ENCODE data around the gene ATP6V1F.

DNA sequence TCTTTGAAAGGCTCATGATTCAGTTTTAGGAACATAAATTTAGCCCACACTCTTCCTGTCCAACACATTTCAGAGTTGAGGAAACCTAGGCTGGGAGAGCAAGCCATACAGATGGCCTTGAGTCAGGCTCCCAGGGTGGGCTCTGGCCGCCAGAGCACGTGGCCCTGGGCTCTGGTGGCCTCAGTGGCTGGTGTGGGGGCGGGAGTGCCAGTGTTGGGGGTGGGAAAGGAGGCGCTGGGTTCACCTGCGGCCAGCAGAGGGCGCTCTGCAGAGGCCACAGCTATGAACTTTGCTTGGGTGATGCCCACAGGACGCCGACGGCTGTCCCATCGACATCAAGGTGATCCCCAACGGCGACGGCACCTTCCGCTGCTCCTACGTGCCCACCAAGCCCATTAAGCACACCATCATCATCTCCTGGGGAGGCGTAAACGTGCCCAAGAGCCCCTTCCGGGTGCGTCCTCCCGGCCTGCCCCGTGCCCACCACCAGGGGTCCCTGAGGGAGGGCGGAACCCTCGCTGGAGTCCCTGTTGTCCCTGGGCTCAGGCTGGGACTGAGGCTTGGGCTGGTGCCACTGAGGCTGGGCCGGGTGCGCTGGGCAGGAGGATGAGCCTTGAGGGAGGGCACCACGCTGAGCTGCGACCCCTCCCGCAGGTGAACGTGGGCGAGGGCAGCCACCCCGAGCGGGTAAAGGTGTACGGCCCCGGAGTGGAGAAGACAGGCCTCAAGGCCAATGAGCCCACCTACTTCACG, 20.6 kb upstream of the ATP6V1F start:
- no peak for TF ChIP-seq POLR2A (IDR thresholded peaks at IDR 0.05)
- TF ChIP-seq, protein P1, sequence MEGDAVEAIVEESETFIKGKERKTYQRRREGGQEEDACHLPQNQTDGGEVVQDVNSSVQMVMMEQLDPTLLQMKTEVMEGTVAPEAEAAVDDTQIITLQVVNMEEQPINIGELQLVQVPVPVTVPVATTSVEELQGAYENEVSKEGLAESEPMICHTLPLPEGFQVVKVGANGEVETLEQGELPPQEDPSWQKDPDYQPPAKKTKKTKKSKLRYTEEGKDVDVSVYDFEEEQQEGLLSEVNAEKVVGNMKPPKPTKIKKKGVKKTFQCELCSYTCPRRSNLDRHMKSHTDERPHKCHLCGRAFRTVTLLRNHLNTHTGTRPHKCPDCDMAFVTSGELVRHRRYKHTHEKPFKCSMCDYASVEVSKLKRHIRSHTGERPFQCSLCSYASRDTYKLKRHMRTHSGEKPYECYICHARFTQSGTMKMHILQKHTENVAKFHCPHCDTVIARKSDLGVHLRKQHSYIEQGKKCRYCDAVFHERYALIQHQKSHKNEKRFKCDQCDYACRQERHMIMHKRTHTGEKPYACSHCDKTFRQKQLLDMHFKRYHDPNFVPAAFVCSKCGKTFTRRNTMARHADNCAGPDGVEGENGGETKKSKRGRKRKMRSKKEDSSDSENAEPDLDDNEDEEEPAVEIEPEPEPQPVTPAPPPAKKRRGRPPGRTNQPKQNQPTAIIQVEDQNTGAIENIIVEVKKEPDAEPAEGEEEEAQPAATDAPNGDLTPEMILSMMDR (IDR thresholded peaks at IDR 0.05), result peak; percentile 25 to 71 (median 39)

Measured in thyroid gland (tissue), 4 donors.